Measurements from ENCODE around the gene ADAP1. TPM values are rescaled to one million over a fixed set of nuclear protein-coding genes. Genes with fewer than 3 reads are reported as not detected.

ADAP1 gene
- polyA plus RNA-seq, 3 donors, result 49.1 to 117 (median 72.2) TPM

DNA sequence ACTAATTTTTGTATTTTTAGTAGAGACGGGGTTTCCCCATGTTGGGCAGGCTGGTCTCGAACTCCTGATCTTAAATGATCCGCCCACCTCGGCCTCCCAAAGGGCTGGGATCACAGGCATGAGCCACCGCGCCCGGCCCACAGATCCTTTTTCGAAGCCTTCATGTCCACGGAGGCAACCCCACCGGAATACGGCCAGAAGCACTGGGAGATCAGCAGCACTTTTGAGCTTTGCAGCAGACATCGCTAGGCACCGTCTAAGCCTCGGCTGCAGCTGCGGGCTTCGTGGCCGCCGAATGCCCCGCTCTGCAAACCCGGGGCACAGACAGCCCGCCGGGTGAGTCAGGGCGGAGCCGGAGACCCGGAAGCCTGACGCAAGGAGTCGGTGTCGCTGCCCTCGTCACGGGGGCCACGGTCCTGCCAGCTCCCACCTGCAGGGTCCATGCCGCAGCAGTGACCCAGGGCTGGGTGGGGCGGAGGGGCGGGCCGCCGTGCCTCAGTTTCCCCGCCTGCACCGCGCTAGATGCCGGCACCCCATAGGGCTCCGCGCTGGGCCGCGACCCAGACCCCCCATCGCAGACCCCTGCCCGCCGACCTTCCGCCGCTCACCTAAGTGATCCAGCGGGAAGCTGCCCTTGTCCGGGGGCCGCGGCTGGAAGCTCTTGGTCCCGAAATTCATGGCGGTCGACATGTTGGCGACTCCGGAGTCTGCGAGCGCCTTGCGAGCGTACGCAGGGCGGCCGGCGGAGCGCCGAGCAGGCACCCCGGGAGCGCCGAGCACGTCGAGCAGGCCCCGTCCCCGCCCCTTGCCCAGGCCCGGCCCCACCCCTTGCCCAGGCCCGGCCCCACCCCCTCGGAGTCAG is 20.6 kb upstream of the ADAP1 start, which contains the start of gene COX19:
COX19 (minus strand) TSS at position 730 of the 862 bp plus-strand sequence; CDS start at position 690, 40 bp downstream.
- H3K4me1 Mint-ChIP-seq, result peaks cover 29% of the 10 kb centered on the region
- intact Hi-C loops (cut with micrococcal nuclease), result loop anchor here (2.0 to 10.0 kb wide), 5 partner anchors 73 to 187 kb away; partner anchors contain the start of genes GET4 (in 1 of the 2) and ZFAND2A (in 1 of the 2)
- H3K27me3 ChIP-seq (ENCODE audit: control insufficient read depth in 2 of 2, insufficient read depth in 2 of 2, low read length in 2 of 2), result no peaks in the 10 kb centered on the region
- peak within 1 kb of the TSS; percentile 71 for H3K4me2 ChIP-seq (replicated peaks; ENCODE audit: extremely low read depth, low read length, poor library complexity, severe bottlenecking)
- H3K79me2 ChIP-seq (ENCODE audit: insufficient read depth, low read length), result peaks cover 53% of the 10 kb centered on the region
- under 1% methylated on average over 76 of the region's 78 CpGs for WGBS (ENCODE audit: insufficient coverage)
- peaks cover 49% of the 10 kb centered on the region for H4K20me1 ChIP-seq (ENCODE audit: insufficient read depth, low read length)
- TF ChIP-seq, protein P1, sequence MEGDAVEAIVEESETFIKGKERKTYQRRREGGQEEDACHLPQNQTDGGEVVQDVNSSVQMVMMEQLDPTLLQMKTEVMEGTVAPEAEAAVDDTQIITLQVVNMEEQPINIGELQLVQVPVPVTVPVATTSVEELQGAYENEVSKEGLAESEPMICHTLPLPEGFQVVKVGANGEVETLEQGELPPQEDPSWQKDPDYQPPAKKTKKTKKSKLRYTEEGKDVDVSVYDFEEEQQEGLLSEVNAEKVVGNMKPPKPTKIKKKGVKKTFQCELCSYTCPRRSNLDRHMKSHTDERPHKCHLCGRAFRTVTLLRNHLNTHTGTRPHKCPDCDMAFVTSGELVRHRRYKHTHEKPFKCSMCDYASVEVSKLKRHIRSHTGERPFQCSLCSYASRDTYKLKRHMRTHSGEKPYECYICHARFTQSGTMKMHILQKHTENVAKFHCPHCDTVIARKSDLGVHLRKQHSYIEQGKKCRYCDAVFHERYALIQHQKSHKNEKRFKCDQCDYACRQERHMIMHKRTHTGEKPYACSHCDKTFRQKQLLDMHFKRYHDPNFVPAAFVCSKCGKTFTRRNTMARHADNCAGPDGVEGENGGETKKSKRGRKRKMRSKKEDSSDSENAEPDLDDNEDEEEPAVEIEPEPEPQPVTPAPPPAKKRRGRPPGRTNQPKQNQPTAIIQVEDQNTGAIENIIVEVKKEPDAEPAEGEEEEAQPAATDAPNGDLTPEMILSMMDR (IDR thresholded peaks at IDR 0.05), result no peak
- no peaks in the 10 kb centered on the region for H3K9me3 ChIP-seq (replicated peaks in 1 of 2; ENCODE audit: control insufficient read depth in 1 of 2, insufficient read depth in 1 of 2, low read length in 2 of 2)
- H3K27ac ChIP-seq (ENCODE audit: low read depth in 1 of 2, low read length in 2 of 2), result peak within 1 kb of the TSS; percentile 92 to 98
- peaks cover 26 to 31% of the 10 kb centered on the region in 2 donors for H3K36me3 Mint-ChIP-seq
- H3K27ac Mint-ChIP-seq, result peak within 1 kb of the TSS; percentile 96 to 97 (median 97)
- H3K9me3 Mint-ChIP-seq, result peaks cover 0 to 1% (median 0%) of the 10 kb centered on the region in 7 donors
- H3K36me3 ChIP-seq (replicated peaks in 1 of 2; ENCODE audit: control insufficient read depth in 1 of 2, insufficient read depth in 2 of 2, low read length in 2 of 2), result peaks cover 22 to 34% of the 10 kb centered on the region in 2 donors
- H3K4me3 Mint-ChIP-seq, result peak within 1 kb of the TSS; percentile 91 to 95
- peak within 1 kb of the TSS; percentile 53 for H2AFZ ChIP-seq (ENCODE audit: insufficient read depth, low read depth, low read length, poor library complexity, severe bottlenecking)
- peaks cover 28 to 29% of the 10 kb centered on the region in 2 donors for H3K4me1 ChIP-seq (ENCODE audit: control insufficient read depth in 1 of 2, insufficient read depth in 2 of 2, low read length in 2 of 2)
- peaks cover 0 to 3% (median 1%) of the 10 kb centered on the region in 3 donors for H3K27me3 Mint-ChIP-seq (ENCODE audit: low read depth in 3 of 3)
- DNase-seq, result peak; percentile 92 to 93 (median 93)
- peak within 1 kb of the TSS; percentile 85 to 89 (median 87) for H3K4me3 ChIP-seq (replicated peaks in 1 of 3; ENCODE audit: low read depth in 2 of 3, low read length in 3 of 3)
- H3K9ac ChIP-seq (ENCODE audit: insufficient read depth, low read length, poor library complexity, severe bottlenecking), result peak within 1 kb of the TSS; percentile 99

DNA sequence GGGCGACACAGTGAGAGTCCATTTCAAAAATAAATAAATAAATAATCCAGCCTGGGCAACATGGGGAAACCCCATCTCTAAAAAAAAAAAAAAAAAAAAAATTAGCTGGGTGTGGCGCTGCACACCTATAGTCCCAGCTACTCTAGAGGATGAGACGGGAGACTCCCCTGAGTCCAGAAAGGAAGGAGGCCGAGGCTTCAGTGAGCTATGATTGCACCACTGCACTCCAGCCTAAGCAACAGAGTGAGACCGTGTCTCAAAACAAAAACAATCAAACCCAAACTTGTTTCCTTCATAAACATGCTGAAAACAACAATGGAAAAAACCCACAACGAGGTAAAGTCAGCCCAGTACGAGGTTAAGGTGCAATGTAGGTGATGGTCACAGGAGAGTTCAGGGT is 19.7 kb upstream of the ADAP1 start:
- H2AFZ ChIP-seq (ENCODE audit: insufficient read depth, low read depth, low read length, poor library complexity, severe bottlenecking), result no peak overlapping the region
- H3K9ac ChIP-seq (ENCODE audit: insufficient read depth, low read length, poor library complexity, severe bottlenecking), result peak overlapping the region; percentile 99
- peaks cover 37 to 38% of the 10 kb centered on the region in 2 donors for H3K4me1 ChIP-seq (ENCODE audit: control insufficient read depth in 1 of 2, insufficient read depth in 2 of 2, low read length in 2 of 2)
- peak overlapping the region; percentile 92 to 98 for H3K27ac ChIP-seq (ENCODE audit: low read depth in 1 of 2, low read length in 2 of 2)
- peaks cover 0 to 1% (median 0%) of the 10 kb centered on the region in 7 donors for H3K9me3 Mint-ChIP-seq
- H3K4me1 Mint-ChIP-seq, result peaks cover 37% of the 10 kb centered on the region
- peaks cover 30 to 39% of the 10 kb centered on the region in 2 donors for H3K36me3 Mint-ChIP-seq
- H3K27ac Mint-ChIP-seq, result peak overlapping the region; percentile 96 to 97 (median 97)
- H3K27me3 ChIP-seq (ENCODE audit: control insufficient read depth in 2 of 2, insufficient read depth in 2 of 2, low read length in 2 of 2), result no peaks in the 10 kb centered on the region
- H4K20me1 ChIP-seq (ENCODE audit: insufficient read depth, low read length), result peaks cover 58% of the 10 kb centered on the region
- DNase-seq, result peak in 2 of 3 donors; percentile 45 to 57
- H3K9me3 ChIP-seq (replicated peaks in 1 of 2; ENCODE audit: control insufficient read depth in 1 of 2, insufficient read depth in 1 of 2, low read length in 2 of 2), result no peaks in the 10 kb centered on the region
- intact Hi-C loops (cut with micrococcal nuclease), result loop anchor here (2.0 to 10.0 kb wide), 4 partner anchors 72 to 161 kb away; partner anchors contain the start of gene GET4 (in 1 of the 2)
- TF ChIP-seq, protein P1 (IDR thresholded peaks at IDR 0.05), result no peak
- H3K27me3 Mint-ChIP-seq (ENCODE audit: low read depth in 3 of 3), result peaks cover 0 to 2% (median 1%) of the 10 kb centered on the region in 3 donors
- peaks cover 62% of the 10 kb centered on the region for H3K79me2 ChIP-seq (ENCODE audit: insufficient read depth, low read length)
- peaks cover 22 to 43% of the 10 kb centered on the region in 2 donors for H3K36me3 ChIP-seq (replicated peaks in 1 of 2; ENCODE audit: control insufficient read depth in 1 of 2, insufficient read depth in 2 of 2, low read length in 2 of 2)
- whole genome bisulfite sequencing (ENCODE audit: insufficient coverage), result 40% methylated on average over 1 of the region's 7 CpGs
- peak overlapping the region; percentile 91 to 95 for H3K4me3 Mint-ChIP-seq
- H3K4me2 ChIP-seq (replicated peaks; ENCODE audit: extremely low read depth, low read length, poor library complexity, severe bottlenecking), result peak overlapping the region; percentile 71
- H3K4me3 ChIP-seq (replicated peaks in 1 of 3; ENCODE audit: low read depth in 2 of 3, low read length in 3 of 3), result peak overlapping the region; percentile 85 to 89 (median 87)
